ENCODE results near the gene FBXL16.
A peak's percentile ranks its signal among the peaks of the same experiment; 100 is the strongest.

FBXL16 gene

GRCh38 chr16:734208-734980 is 28.8 kb upstream of the FBXL16 start:
- no peak overlapping the region for H3K27ac ChIP-seq (ENCODE audit: low read depth, low read length)
- H3K27me3 ChIP-seq (ENCODE audit: control insufficient read depth, insufficient read depth, low read length) = no peaks in the 10 kb centered on the region
- no peak overlapping the region for H3K9ac ChIP-seq (ENCODE audit: low read length)
- H3K36me3 ChIP-seq (ENCODE audit: control insufficient read depth, insufficient read depth, low read length) = peaks cover 52% of the 10 kb centered on the region
- H3K4me3 ChIP-seq (ENCODE audit: low read depth, low read length) = no peak overlapping the region
- peaks cover 8% of the 10 kb centered on the region for H3K4me1 ChIP-seq (ENCODE audit: control insufficient read depth, insufficient read depth, low read length)
- H3K9me3 ChIP-seq (ENCODE audit: control insufficient read depth, insufficient read depth, low read depth, low read length) = no peaks in the 10 kb centered on the region

GRCh38 chr16:733382-734207 is 28.0 kb upstream of the FBXL16 start:
- H3K9ac ChIP-seq (ENCODE audit: low read length) = no peak overlapping the region
- H3K4me1 ChIP-seq (ENCODE audit: control insufficient read depth, insufficient read depth, low read length) = peaks cover 8% of the 10 kb centered on the region
- no peaks in the 10 kb centered on the region for H3K27me3 ChIP-seq (ENCODE audit: control insufficient read depth, insufficient read depth, low read length)
- peaks cover 52% of the 10 kb centered on the region for H3K36me3 ChIP-seq (ENCODE audit: control insufficient read depth, insufficient read depth, low read length)
- H3K9me3 ChIP-seq (ENCODE audit: control insufficient read depth, insufficient read depth, low read depth, low read length) = no peaks in the 10 kb centered on the region
- H3K4me3 ChIP-seq (ENCODE audit: low read depth, low read length) = no peak overlapping the region
- no peak overlapping the region for H3K27ac ChIP-seq (ENCODE audit: low read depth, low read length)

DNA sequence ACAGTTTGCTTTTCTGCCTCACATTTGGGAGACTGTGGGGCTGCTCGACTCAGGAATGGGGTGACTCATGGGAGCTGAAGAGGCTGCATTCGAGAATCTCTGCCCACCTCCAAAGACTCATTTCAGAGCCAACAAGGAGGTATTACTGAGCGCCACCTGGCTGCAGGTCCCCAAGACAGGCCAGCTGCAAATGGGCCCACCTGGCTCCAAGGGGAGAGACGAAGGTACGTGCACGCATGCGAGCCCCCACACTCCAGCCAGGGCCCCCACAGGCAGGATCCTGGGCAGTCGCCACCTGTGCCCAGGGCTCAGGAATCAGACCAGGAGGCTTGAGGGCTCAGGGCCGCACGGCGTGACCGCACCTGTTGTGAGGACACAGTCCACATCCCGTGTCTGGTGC is 27.3 kb upstream of the FBXL16 start:
- Histone ChIP-seq H3K4me3 (ENCODE audit: low read depth, low read length) (no peak overlapping the region), H3K36me3 (ENCODE audit: control insufficient read depth, insufficient read depth, low read length) (peaks cover 52% of the 10 kb centered on the region), H3K9me3 (ENCODE audit: control insufficient read depth, insufficient read depth, low read depth, low read length) (no peaks in the 10 kb centered on the region), H3K9ac (ENCODE audit: low read length) (no peak overlapping the region), H3K4me1 (ENCODE audit: control insufficient read depth, insufficient read depth, low read length) (peaks cover 9% of the 10 kb centered on the region), H3K27ac (ENCODE audit: low read depth, low read length) (no peak overlapping the region), H3K27me3 (ENCODE audit: control insufficient read depth, insufficient read depth, low read length) (no peaks in the 10 kb centered on the region)

GRCh38 chr16:732332-732731 is 26.7 kb upstream of the FBXL16 start:
- Histone ChIP-seq H3K27me3 (ENCODE audit: control insufficient read depth, insufficient read depth, low read length) (peaks cover 5% of the 10 kb centered on the region; the same call in 1 of the 2 replicates), H3K4me1 (ENCODE audit: control insufficient read depth, insufficient read depth, low read length) (peaks cover 3% of the 10 kb centered on the region; the same call in 1 of the 2 replicates), H3K36me3 (ENCODE audit: control insufficient read depth, insufficient read depth, low read length) (peaks cover 50% of the 10 kb centered on the region), H3K4me3 (ENCODE audit: low read depth, low read length) (no peak overlapping the region), H3K9me3 (ENCODE audit: control insufficient read depth, insufficient read depth, low read depth, low read length) (no peaks in the 10 kb centered on the region), H3K9ac (ENCODE audit: low read length) (no peak overlapping the region), H3K27ac (ENCODE audit: low read depth, low read length) (no peak overlapping the region)

GRCh38 chr16:730666-731509 is 25.3 kb upstream of the FBXL16 start:
- Histone ChIP-seq H3K27me3 (ENCODE audit: control insufficient read depth, insufficient read depth, low read length) (peaks cover 14% of the 10 kb centered on the region), H3K27ac (ENCODE audit: low read depth, low read length) (no peak overlapping the region), H3K4me3 (ENCODE audit: low read depth, low read length) (no peak overlapping the region), H3K9ac (ENCODE audit: low read length) (no peak overlapping the region), H3K9me3 (ENCODE audit: control insufficient read depth, insufficient read depth, low read depth, low read length) (no peaks in the 10 kb centered on the region), H3K36me3 (ENCODE audit: control insufficient read depth, insufficient read depth, low read length) (peaks cover 38% of the 10 kb centered on the region), H3K4me1 (ENCODE audit: control insufficient read depth, insufficient read depth, low read length) (peaks cover 3% of the 10 kb centered on the region; the same call in 1 of the 2 replicates)

- H3K9ac ChIP-seq (ENCODE audit: low read length) = no peak overlapping the region
- H3K4me3 ChIP-seq (ENCODE audit: low read depth, low read length) = no peak overlapping the region
- H3K9me3 ChIP-seq (ENCODE audit: control insufficient read depth, insufficient read depth, low read depth, low read length) = no peaks in the 10 kb centered on the region
- H3K27ac ChIP-seq (ENCODE audit: low read depth, low read length) = no peak overlapping the region
- H3K4me1 ChIP-seq (ENCODE audit: control insufficient read depth, insufficient read depth, low read length) = peaks cover 3% of the 10 kb centered on the region; the same call in 1 of the 2 replicates
- peaks cover 29% of the 10 kb centered on the region for H3K36me3 ChIP-seq (ENCODE audit: control insufficient read depth, insufficient read depth, low read length)
- H3K27me3 ChIP-seq (ENCODE audit: control insufficient read depth, insufficient read depth, low read length) = peaks cover 19% of the 10 kb centered on the region
Observed at GRCh38 chr16:729768-730665, 24.4 kb upstream of the FBXL16 start.

DNA sequence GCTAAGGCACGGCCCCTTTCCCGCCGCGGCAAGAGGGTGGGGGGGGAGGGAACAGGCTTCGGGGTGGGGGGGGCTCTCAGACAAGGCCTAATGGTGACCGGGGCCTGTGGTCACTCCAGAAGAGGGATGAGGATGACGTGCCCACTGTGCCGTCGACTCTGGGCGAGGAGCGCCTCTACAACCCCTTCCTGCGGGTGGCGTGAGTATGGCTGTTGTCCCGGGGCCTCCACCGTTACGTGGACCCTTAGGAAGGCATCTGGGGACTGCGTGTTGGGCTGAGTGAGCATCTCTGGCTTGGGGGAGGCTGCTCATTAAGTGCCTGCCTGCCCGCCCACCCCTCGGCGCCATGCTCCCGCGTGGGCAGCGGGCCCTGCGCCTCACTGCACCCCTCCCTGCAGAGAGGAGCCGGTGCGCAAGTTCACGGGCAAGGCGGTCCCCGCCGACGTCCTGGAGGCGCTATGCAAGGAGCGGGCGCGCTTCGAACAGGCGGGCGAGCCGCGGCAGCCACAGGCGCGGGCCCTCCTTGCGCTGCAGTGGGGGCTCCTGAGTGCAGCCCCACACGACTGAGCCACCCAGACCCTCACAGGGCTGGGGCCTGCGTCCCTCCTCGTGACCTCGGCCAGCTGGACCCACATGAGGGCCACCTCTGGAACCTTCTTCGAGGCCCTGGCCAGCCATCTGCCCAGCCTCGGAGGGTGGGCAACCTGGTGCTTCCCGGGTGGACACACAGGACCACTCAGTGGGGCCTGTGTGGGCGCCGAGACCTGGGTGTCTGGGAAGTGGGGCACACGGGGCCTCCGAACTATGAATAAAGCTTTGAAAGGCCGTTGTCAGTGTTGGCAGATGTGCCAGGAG is 23.5 kb upstream of the FBXL16 start:
- Histone ChIP-seq H3K27ac (ENCODE audit: low read depth, low read length) (no peak overlapping the region), H3K27me3 (ENCODE audit: control insufficient read depth, insufficient read depth, low read length) (peaks cover 19% of the 10 kb centered on the region), H3K9me3 (ENCODE audit: control insufficient read depth, insufficient read depth, low read depth, low read length) (no peaks in the 10 kb centered on the region), H3K9ac (ENCODE audit: low read length) (no peak overlapping the region), H3K4me3 (ENCODE audit: low read depth, low read length) (peak overlapping the region; percentile 71), H3K4me1 (ENCODE audit: control insufficient read depth, insufficient read depth, low read length) (peaks cover 3% of the 10 kb centered on the region; the same call in 1 of the 2 replicates), H3K36me3 (ENCODE audit: control insufficient read depth, insufficient read depth, low read length) (peaks cover 21% of the 10 kb centered on the region)

DNA sequence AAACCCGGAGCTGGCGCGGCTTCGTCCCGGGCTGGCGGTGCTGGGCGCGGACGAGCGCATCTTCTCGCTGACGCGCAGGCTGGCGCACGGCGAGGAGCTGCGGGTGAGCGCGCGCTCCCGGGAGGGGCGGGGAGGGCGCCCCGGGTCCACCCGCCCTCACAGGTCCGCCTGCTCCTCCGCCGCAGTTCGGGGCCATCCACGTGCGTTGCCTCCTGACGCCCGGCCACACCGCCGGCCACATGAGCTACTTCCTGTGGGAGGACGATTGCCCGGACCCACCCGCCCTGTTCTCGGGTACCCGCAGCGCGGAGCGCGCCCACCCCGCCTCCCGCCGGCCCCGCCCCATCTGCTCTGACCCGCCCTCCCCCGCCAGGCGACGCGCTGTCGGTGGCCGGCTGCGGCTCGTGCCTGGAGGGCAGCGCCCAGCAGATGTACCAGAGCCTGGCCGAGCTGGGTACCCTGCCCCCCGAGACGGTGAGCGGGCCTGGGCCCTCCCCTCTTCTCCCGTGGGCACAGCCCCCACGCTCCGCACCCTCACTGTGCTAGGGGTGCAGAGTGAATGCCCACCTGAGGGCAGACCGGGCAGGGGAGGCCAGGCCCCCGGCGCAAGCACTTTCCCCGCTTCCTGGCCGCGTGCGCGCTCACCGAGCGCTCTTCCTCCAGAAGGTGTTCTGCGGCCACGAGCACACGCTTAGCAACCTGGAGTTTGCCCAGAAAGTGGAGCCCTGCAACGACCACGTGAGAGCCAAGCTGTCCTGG is 22.7 kb upstream of the FBXL16 start:
- Histone ChIP-seq H3K4me1 (ENCODE audit: control insufficient read depth, insufficient read depth, low read length) (peaks cover 3% of the 10 kb centered on the region; the same call in 1 of the 2 replicates), H3K27ac (ENCODE audit: low read depth, low read length) (no peak overlapping the region), H3K9ac (ENCODE audit: low read length) (peak overlapping the region; percentile 69), H3K4me3 (ENCODE audit: low read depth, low read length) (peak overlapping the region; percentile 71), H3K27me3 (ENCODE audit: control insufficient read depth, insufficient read depth, low read length) (peaks cover 19% of the 10 kb centered on the region), H3K9me3 (ENCODE audit: control insufficient read depth, insufficient read depth, low read depth, low read length) (no peaks in the 10 kb centered on the region), H3K36me3 (ENCODE audit: control insufficient read depth, insufficient read depth, low read length) (peaks cover 15% of the 10 kb centered on the region)

Measured in HUES6 (cell line).